Iris pigment epithelial cell (primary cell): Measurements from ENCODE around the gene ATP11A.

Source experiments
- DNase-seq: peaks from one replicate; pipeline ENCODE4 v3.0.0-alpha.2; 2011; ENCODE audit warnings: low read depth

The ATP11A gene

DNA sequence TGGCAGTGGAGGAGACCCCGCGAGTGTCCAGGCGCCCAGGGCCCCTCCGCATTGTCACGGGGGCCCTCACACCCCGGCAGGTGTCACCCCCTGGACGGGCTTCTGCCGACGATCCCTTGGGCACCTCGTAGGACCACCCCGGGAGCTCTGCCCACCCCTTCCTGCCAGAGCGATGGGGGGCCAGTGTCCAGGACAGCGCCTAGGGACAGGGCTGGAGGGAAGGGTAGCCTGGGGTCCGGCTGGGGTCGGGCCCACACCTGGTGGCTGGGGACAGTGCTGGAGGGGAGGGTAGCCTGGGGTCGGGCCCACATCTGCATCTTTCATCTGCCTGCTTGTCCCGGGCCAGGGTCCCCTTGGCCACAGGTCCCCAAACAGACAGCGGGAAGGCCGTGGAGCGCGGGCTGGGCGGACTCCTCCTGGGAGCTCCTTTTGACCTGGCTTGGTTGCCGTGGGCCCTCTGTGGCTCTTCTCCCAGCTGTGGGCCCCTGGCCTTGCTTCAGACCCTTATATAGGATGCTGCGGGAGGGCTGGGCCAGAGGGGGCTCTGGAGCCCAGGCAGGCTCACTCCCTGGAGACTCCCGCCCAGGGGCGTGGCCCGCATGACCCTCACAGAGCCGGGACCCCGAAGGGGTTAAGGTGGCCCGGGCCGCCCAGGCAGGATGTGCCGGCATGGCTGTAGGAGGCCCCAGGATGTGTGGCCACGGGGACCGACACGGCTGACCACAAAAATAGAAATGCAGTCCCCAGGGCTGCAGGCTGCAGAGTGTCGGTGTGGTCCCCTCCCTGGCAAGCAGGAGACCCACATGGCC, 205.0 kb downstream of the ATP11A start:
- DNase-seq, result no peak

DNA sequence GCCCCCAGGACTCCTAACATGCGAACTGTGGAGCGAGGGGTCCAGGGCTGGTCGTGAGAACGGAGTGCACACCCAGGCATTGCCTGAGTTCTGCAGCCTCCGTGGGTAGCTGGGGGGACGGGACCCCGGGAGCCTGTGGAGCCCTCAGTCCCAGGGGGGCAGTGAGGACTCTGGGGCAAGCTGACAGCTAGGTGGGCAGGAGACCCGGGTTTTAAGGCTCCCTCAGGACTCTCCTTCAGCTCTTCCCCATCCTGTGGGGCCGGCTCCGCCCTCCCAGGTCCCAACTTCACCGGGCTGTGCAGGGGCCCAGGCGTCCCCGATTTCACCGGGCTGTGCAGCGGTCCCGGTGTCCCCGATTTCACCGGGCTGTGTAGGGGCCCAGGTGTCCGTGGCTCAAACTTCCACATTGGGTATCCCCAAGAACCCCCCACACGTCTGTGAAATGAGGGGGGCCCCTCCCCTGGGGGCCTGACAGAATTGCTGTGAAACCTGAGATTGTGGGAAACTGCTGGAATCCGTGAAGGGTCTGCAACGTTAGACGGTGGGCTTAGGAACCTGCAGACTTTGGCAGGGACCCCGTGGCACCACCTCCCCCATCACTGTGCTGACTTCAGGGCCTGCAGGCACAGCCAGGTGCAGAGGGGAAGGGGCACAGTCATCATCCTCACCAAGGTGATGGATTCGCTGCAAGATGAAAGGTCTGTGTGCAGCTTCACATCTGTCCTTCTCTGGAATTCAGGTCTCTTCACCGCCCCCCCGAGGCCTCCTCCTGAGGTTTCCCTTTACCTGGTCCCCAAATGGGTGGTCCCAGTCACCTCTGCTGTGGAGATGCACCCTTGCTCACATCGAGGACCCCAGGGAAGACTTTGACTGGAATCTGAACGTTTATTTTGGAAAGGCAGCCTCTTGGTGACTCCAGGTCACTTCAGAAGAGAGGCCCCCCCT, 206.0 kb downstream of the ATP11A start:
- DNase-seq, result no peak

DNA sequence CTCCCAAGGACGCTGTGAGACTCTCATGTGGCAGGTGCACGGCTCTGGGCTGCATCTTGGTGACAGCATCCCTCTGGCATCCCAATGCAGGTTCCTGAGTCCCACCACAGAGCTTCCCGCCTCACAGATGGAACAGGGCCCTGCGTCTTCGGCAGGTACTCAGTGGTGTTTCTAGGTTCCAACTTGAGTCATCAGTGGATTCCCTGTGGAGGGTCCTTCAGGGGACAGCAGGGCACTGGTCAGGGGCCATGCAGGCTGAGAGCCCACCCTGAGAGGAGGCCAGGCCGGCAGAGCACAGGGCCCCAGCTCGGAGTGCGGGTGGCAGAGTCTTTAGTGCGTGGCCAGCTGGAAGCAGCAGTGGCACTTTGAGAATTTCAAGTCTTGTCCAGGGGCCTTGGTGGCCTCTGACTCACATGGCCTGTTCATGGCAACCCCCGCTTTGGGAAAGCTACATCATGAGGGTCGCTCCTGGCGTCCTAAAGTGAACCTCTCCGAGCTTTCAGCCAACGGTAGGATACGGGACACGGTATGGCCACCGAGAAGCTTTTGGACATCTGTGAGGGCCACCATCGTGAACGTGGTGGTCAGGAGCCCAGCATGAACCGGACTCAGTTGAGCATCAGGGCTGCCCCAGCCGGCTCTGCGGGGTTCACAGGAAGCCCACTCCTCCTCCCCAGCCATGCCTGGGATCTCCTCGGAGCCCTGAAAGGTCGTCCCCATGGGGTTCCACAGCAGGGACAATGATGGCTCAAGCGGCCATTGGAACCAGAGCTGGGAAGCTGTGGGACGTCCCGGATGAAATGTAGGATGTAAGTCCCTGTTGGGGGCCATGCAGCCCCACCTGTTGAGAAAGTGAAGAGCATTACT, 207.1 kb downstream of the ATP11A start:
- no peak for DNase-seq

- no peak for DNase-seq
These were observed 207.7 kb downstream of the ATP11A start for GRCh38 chr13:112897603-112897955.

DNA sequence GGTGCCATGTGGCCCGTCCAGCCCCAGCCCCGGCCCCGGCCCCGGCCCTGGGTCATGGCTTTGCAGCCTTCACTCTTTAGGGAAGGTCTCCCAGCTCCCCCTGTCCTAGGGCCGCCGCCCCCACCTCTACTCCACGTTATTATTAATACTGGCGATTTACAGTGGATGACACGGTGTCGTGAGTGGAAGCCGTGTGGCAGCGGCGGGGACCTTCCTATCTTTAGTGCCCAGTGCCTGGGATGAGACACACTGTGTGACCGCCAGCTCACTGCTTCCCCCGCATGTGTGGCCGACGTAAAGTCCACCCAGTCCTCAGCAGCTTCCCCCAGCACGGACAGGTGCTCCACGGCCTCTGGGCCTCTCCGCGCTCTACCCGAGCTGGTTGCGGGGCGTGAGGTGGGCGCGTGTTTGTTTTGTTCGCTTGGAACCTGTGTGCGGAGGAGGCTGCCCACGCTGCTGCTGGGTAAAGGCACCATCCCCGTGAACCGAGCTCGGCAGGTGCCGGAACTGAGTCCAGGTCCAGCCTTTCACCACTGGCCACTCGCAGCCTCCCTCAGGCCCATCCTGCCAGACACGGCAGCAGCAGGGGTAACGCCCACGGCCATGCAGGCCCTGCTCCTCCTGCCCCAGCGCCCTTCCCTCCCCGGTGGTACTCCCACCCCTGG, 208.2 kb downstream of the ATP11A start:
- no peak for DNase-seq

DNA sequence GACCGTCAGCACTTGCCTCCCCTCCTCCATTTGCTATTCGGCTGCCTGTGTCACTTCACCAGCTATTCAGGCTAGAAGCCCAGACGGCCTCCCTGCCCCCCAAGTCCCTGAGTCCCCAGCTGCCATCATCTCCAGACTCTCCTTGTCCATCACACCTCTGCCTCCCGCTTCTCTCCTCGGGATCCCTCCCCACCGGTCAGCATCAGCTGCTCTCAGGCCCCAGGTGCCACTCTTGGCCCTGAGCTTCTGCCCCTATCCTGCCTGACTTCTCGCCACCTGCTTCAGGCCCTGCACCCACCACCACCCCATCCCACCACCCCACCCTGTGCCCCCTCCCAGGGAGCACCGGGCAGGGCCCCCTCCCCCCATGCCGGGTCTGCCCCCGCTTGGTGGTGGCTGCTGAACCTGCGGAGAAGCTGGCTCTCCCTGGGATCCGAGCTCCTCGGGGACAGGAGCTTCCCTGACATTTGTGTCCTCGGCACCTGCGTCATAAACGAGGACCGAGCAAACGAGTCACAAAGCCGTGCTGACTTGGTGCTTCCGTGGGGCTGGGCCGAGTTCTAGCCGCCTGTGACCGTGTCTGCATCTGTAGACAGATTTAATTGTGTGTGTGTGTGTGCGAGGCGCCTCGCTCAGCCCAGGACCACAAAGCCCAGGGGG, 208.9 kb downstream of the ATP11A start:
- no peak for DNase-seq

DNA sequence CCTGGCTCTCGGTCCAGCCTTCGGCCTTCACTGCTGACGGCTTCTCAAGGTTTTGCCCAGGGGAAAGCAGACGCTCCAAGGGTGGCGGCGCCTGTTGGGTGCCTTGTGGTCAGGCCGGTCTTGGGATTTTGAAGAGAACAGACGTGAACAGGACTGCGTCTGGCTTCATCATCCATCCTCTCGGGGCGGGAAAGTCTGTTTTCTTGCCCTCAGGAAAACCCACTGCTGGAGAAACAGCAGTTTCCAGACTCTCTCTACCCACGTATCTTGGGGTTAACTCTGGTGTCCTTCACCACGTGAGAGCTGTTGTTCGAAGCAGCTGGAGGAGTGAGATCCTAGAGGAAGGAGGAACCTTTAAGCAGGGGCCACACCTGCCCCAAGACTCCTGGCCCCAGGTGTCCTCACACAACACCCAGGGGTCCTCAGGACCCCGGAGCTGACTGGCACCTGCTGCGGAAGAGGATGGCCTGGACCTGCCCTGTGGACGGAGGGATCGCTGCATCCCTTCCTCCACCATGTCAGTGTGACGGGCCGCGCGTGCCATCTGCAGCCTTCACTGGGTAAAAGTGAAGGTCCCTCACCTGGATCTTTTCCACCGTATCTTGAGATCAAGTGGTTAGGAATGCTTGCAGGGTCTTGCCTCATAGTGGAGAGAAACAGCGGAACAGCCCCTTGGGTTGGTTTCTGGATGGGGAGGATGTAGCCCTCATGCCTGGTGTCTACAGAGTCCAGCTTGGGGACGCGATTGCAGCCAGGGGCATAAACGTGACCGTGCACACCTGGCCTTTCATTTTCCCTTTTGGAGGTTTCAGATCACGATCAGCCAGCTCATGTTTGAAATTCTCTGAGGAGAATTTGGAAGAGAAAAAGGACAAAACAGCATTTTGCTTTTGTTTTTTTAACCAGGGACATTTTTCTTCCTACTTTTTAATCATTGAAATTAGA, 209.7 kb downstream of the ATP11A start:
- no peak for DNase-seq

- no peak for DNase-seq
These were observed 210.4 kb downstream of the ATP11A start for GRCh38 chr13:112900226-112900600.

DNA sequence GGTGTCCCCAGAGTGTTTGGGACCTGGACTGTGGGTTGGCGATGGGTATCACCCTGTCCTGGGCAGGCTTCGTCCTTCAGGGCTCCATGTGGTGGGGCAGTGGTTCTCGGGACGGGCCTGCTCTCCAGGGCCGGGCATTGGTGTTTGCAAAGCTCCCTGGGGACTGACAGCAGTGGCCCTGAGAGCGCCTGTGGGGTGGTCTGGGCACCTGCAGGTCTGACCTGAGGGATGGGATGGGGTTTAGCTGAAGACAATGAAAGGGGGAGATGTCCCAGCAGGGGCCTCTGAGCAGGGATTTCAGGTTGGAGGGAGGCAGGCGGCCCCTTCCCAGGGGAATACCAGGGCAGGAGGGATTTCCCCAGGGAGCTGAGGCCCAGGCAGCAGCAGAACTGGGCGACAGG, 210.9 kb downstream of the ATP11A start:
- DNase-seq, result no peak

DNA sequence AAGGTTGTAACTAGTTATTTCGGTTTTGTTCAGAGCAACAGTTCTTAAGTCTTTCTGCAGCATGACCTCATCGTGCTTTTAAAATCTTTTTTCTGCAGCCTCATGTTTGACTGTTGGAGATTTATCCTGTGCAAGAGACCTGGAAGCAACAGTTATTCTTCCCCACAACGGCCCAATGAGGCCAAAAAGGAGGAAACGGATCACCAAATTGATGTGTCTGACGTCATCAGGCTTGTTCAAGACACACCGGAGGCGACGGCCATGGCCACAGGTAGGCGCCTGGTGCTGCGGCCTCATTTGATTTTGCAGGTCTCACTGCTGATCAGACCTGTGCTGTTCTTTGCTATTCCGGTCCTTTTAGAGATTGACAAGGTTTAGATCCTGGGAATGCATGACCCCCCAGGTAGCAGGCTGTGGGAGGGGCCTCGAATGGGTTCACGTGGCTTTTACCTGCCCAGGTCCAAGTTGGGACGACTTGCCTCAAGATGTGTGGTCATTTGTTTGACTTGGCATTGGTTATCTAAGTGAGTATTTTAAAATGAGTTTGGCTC, 212.3 kb downstream of the ATP11A start:
- peak; percentile 10 for DNase-seq

DNA sequence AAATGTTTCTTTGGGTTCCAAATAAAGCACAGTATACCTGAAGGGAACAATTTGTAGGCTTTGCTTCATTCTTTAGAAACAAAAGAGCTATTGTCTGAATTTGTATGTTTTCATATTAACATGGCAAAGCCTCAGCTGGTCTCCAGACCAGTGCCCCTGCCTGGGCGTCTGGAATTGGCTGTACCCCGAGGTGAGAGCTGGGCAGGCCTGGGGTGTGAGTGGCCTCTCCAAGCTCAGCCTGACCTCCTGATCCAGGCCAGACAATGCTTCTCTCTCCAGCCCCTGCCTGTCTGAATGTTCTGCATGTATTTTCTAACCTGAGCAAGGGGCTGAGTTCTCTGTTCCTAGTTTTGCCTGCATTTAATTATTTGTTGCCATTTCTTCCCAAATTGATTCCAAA, 212.8 kb downstream of the ATP11A start:
- no peak for DNase-seq

DNA sequence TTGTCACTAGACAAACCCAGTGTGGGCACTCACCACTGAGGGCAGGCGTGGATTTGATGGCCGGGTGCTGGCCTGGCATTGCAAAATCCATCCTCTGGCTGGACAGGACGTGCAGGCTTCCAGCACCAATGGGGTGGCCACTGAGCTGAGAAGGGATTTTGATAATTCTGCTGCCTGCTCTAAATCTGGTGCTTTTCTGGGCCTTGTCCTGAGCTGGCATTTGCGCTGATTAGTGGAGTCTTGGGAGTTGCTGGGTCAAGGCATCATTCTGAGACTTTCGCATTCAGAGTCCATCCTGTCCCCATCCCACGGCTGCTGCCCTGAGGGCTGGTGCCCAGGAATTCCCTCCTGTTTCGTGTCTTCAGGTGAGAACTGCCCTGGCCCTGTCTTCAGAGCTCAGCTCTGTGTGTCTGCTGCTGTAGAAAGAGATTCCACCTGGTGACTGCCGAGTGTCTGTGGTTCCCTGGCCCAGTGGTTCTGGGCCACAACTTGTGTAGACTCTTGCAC, 213.3 kb downstream of the ATP11A start:
- no peak for DNase-seq

DNA sequence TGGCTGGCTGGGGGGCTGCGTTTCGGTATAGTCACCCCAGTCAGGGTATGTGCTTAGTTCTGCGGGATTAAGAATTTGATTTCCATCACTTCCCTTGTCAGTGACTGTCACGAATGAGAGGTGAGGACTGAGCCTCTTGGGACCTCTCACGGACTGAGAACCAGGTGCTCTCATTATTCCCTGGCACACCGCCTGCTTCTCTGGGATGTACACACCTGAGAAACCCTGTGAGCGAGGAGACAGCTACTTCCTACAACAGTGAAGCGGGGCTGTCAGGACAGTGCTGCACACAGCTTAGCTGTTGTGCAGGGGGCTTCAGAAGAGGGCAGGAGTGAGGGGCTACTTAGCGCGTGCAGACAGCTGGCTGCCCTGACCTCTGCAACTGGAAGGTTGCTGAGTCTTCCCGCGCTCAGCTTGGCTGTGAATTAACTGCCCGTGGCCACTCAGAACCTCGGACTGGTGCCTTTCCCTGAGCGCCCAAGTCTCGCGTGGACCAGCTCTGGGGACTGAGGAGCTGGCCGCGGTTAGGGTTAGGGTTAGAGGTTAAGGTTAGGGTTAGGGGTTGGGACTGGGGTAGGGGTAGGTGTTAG, 213.9 kb downstream of the ATP11A start:
- DNase-seq, result no peak

DNA sequence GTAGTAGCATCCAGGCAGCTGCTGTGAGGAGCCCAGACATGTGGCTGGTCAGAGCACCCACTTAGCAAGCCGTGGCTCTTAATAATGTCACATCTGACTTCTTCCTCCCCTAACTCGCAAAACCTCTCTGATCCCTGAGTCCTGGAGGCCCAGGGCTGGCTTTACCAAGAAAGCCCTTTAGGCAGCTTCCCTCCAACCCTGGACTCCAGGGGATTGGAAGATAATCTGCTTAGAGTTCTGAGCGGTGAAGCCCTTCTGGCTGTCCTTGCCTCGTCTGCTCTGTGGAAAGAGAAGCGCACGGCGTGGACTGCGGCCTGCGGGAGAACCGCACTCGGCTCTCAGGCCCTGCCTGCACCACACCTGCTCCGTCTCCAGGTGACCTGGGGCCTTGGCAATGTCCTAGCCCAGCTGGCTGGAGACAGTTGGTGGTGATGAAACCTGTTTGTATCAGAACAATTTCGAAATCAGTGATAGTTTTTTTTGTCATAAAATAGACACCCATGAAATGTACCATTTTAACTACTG, 214.7 kb downstream of the ATP11A start:
- DNase-seq, result no peak

DNA sequence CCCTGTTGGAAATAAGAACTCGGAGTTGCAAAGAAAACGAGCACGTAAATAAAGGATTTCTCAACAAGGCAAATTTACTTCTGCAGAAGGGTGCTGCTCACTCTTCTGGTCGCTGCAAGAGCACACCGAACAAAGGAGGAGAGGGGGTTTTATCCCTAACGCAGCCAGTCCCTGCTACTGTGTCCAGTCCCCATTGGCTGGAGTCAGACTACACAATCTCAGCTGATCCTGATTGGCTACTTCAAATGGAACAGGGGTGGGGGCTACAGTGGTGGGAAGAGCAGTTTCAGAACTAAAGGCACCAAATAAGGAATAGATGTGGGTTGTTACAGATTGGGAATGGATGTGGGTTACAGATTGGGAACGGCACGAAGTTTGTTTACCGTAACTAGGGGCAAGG, 215.2 kb downstream of the ATP11A start:
- no peak for DNase-seq

- no peak for DNase-seq
These were observed 215.8 kb downstream of the ATP11A start for GRCh38 chr13:112905619-112905989.

DNA sequence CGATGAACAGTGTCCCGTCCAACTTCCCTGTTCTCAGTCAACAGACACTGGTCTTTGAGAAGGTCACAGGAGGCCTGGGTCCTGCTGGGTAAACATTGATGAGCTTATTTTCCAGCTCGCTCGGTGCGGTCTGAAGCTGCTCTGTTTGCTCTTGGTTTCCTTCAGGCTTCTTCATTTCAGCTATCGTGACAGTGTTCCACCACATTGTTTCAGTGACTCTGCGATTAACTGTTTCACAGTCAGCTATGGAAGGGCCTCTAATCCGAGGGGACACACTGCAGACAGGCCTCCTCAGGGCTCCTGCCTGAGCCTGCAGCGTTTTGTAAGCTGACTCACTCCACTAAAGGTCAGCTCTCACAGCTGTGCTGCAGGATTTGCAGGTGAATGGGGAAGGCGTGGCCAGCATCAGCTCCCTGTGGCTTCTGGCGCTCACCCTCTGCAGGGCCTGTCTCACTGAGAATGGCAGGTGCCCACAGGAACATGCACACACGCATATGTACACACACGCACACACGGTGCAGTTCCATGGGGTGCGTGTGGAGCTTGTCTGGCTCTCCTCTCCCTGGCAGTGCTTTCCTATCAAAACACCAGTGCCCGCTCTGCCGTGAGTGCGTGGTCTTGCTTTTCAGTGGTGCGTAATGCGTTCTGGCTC, 216.3 kb downstream of the ATP11A start:
- no peak for DNase-seq

DNA sequence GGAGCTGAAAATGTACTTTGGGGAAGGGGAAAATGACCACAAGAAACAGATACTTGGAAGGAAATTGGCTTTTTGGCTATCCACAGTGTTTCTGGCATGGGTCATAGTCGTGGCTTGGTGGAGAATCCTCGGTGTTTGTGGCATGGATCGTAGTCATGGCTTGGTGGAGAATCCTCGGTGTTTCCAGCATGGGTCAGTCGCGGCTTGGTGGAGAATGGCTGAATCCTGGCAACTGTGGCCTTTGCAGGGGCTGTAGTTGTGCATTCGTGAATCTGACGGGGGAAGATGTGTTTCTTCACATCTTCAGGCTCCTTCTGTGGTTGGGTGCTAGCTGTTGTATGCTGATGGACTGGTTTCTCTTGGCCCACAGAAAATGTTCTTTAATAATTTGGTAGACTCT, 217.4 kb downstream of the ATP11A start:
- no peak for DNase-seq
